Thoracic aorta endothelial cell (primary cell): Measurements from ENCODE around the gene SAV1. TPM values are rescaled to one million over a fixed set of nuclear protein-coding genes. Genes with fewer than 3 reads are reported as not detected.

ENCODE experiments used
- small RNA-seq: library from RNA; depleted of rRNA; stranded (forward); fragments of <200 nt; gene quantifications from one replicate; pipeline ENCODE3, GENCODE V24; 2012
- total RNA-seq: library from RNA; depleted of rRNA; stranded (reverse); fragments of >200 nt; gene quantifications from 2 replicates; pipeline ENCODE4 v1.2.3, GENCODE V29; 2012

Gene SAV1
- 29.5 and 31.4 TPM in 2 replicates for total RNA-seq

GRCh38 chr14:50667996-50668825 is at the start of gene SAV1:
Gene SAV1 (minus strand): TSS chr14:50668306. CDS start chr14:50667967, 339 bp downstream.

Small RNA genes within 50 kb of the gene (small RNA-seq; reads per million reads assigned to genes)
- gene RN7SL452P = not detected

Other genes with a start within 250 kb of the SAV1 start
- 89.2 and 108 TPM in 2 replicates for gene MAP4K5, start 135.7 kb downstream of the SAV1 start, total RNA-seq
- 1.2 and 2.5 TPM in 2 replicates for gene ATL1, start 108.2 kb downstream of the SAV1 start, total RNA-seq
- 64.3 and 69.2 TPM in 2 replicates for gene NIN, start 162.9 kb upstream of the SAV1 start, total RNA-seq
- gene ABHD12B, start 203.7 kb upstream of the SAV1 start, total RNA-seq = not detected in 2 replicates